Smooth muscle cell (in vitro differentiated cells): ENCODE results near the gene ARHGAP42. TPM values are rescaled to one million over a fixed set of nuclear protein-coding genes. Genes with fewer than 3 reads are reported as not detected.

Source experiments
- DNase-seq: peaks from one replicate; lab custom pipeline; 2025; ENCODE audit not compliant: unreplicated experiment; lab: John Stamatoyannopoulos, UW
- H2AFZ ChIP-seq: fragments of 200-600 bp; sonication (generic); 2 replicates; pipeline ENCODE4 v1.6.0; 2016; ENCODE audit warnings: antibody characterized with exemption, low read depth, mild to moderate bottlenecking
- H3F3A ChIP-seq: fragments of 200-600 bp; sonication (generic); 2 replicates; pipeline ENCODE4 v1.6.0; 2017; ENCODE audit warnings: antibody characterized with exemption, low read depth
- H3K27ac ChIP-seq: fragments of 200-600 bp; sonication (generic); 2 replicates; pipeline ENCODE4 v1.5.1; 2016; ENCODE audit warnings: low read depth, mild to moderate bottlenecking
- H3K27me3 ChIP-seq: fragments of 200-600 bp; sonication (generic); 2 replicates; pipeline ENCODE4 v1.6.1; 2016; ENCODE audit warnings: low read depth, mild to moderate bottlenecking
- H3K36me3 ChIP-seq: fragments of 200-600 bp; sonication (generic); 2 replicates; pipeline ENCODE4 v1.5.1; 2016; ENCODE audit warnings: low read depth
- H3K4me1 ChIP-seq: fragments of 200-600 bp; sonication (generic); 2 replicates; pipeline ENCODE4 v1.5.1; 2016; ENCODE audit warnings: low read depth
- H3K4me2 ChIP-seq: fragments of 200-600 bp; sonication (generic); 2 replicates; pipeline ENCODE4 v1.6.0; 2016; ENCODE audit warnings: mild to moderate bottlenecking
- H3K4me3 ChIP-seq: fragments of 200-600 bp; sonication (generic); 2 replicates; pipeline ENCODE4 v1.5.1; 2016; ENCODE audit warnings: mild to moderate bottlenecking
- H3K79me2 ChIP-seq: fragments of 200-600 bp; sonication (generic); 2 replicates; pipeline ENCODE4 v1.6.0; 2016; ENCODE audit warnings: low read depth, mild to moderate bottlenecking
- H3K9ac ChIP-seq: fragments of 200-600 bp; sonication (generic); 2 replicates; pipeline ENCODE4 v1.6.0; 2016; ENCODE audit warnings: low read depth
- H3K9me3 ChIP-seq: fragments of 200-600 bp; sonication (generic); replicated peaks from 2 replicates; pipeline ENCODE4 v1.5.1; 2016; ENCODE audit warnings: low read depth
- H4K20me1 ChIP-seq: fragments of 200-600 bp; sonication (generic); 2 replicates; pipeline ENCODE4 v1.6.0; 2016; ENCODE audit warnings: low read depth
- WGBS: methylation state at CpG from one replicate; pipeline ENCODE4 v1.1.7; 2016; ENCODE audit warnings: low lambda C conversion rate; 5-methylcytosine and 5-hydroxymethylcytosine counted together
- polyA plus RNA-seq: library from polyadenylated mRNA; unstranded; fragments of >200 nt; fragmentation: Nextera tagmentation; extraction: Ambion mirVana; gene quantifications from 2 replicates; pipeline ENCODE4 v1.2.1, GENCODE V29; 2016
- total RNA-seq: library from RNA; depleted of rRNA; stranded (reverse); fragments of >200 nt; gene quantifications from 2 replicates; pipeline ENCODE4 v1.2.3, GENCODE V29; 2014
- TF ChIP-seq, protein P1 (sequence below): fragments of 200-600 bp; sonication (generic); IDR thresholded peaks from 2 replicates; pipeline ENCODE4 v1.5.1; 2017; ENCODE audit warnings: borderline replicate concordance, mild to moderate bottlenecking, antibody characterized with exemption; ENCODE audit not compliant: insufficient read depth, poor library complexity, severe bottlenecking

ARHGAP42 gene
- total and polyA plus RNA-seq, 2 experiments from 2014 or later = 12.2 to 53.4 TPM

DNA sequence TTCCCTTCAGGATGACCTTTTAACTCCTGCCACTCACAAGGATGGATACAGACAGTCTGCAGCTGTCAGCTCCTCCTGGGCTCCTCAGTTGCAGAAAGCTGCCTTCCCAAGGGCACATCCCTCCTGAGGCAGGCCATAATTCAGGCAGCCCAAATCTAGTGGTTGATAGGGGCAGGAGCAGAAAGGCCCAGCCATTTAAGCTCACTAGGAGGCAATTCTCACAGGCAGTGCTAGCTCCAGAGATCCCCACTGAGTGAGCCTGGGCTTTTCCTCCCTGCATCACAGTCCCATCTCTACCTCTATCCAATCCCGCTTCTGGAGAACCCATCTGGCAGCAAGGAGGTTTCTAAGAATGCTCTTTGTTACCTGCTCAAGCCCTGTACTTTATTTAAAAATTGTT, 200.6 kb downstream of the ARHGAP42 start:
- TF ChIP-seq, protein P1, sequence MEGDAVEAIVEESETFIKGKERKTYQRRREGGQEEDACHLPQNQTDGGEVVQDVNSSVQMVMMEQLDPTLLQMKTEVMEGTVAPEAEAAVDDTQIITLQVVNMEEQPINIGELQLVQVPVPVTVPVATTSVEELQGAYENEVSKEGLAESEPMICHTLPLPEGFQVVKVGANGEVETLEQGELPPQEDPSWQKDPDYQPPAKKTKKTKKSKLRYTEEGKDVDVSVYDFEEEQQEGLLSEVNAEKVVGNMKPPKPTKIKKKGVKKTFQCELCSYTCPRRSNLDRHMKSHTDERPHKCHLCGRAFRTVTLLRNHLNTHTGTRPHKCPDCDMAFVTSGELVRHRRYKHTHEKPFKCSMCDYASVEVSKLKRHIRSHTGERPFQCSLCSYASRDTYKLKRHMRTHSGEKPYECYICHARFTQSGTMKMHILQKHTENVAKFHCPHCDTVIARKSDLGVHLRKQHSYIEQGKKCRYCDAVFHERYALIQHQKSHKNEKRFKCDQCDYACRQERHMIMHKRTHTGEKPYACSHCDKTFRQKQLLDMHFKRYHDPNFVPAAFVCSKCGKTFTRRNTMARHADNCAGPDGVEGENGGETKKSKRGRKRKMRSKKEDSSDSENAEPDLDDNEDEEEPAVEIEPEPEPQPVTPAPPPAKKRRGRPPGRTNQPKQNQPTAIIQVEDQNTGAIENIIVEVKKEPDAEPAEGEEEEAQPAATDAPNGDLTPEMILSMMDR = no peak
- no peak overlapping the region for H3K27ac ChIP-seq
- no peak overlapping the region for H3K9ac ChIP-seq
- DNase-seq = no peak
- H3K4me2 ChIP-seq = no peak overlapping the region
- no peaks in the 10 kb centered on the region for H3K36me3 ChIP-seq
- WGBS = 100% methylated on average over 1 of the region's 1 CpG
- no peak overlapping the region for H2AFZ ChIP-seq
- H3K9me3 ChIP-seq = no peaks in the 10 kb centered on the region
- H4K20me1 ChIP-seq = no peaks in the 10 kb centered on the region
- H3K79me2 ChIP-seq = peaks cover 23% of the 10 kb centered on the region
- peaks cover 16% of the 10 kb centered on the region for H3F3A ChIP-seq
- H3K4me3 ChIP-seq = no peak overlapping the region
- no peaks in the 10 kb centered on the region for H3K27me3 ChIP-seq
- peaks cover 7% of the 10 kb centered on the region for H3K4me1 ChIP-seq

DNA sequence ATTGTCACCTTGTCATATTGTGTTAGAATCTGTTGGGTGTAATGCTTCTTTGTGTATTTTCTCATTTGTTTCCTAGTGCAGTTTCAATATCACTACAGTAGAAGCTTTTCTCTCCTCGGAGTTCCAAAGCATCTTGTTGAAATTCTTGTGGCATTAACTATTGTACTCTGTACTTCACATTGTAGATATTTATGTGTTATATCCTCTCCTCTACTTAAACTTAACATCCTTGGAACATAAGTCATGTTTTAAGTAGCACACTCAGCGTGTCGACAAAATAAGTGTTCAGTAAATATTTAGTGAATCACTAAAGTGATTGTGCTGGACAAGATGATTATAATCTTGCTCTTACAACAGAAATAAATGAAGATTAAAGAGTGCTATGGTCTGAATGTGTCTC, 201.7 kb downstream of the ARHGAP42 start:
- Histone ChIP-seq H3K9me3 (no peaks in the 10 kb centered on the region), H3K4me2 (no peak overlapping the region), H3K4me1 (peaks cover 7% of the 10 kb centered on the region), H3K36me3 (no peaks in the 10 kb centered on the region), H3K4me3 (no peak overlapping the region), H3K27ac (peak overlapping the region; percentile 18), H3K9ac (no peak overlapping the region), H3F3A (peaks cover 20% of the 10 kb centered on the region), H4K20me1 (no peaks in the 10 kb centered on the region), H2AFZ (no peak overlapping the region), H3K27me3 (no peaks in the 10 kb centered on the region), H3K79me2 (peaks cover 27% of the 10 kb centered on the region)
- TF ChIP-seq, protein P1 = no peak
- DNase-seq = no peak
- WGBS = 67% methylated on average over 3 of the region's 3 CpGs

DNA sequence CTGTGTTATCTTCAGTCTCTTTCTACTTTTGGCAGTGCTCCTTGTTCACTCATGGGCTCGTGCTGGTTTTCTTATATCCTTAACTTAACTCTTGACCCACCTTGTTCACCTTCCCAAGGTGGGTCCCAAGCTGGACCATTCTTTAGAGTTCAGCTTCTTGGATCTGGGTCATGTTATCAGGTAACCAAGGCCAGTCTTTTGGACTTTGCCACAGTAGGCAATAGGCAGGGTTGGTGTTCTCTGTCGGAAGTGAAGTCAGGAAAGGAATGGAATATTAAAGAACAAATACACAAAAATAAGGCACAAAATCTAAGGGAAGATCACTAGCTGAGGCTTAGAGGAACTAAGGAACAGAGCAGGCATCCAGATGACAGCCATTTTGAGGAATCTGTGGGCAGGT, 202.7 kb downstream of the ARHGAP42 start:
- Histone ChIP-seq H3K4me1 (peaks cover 7% of the 10 kb centered on the region), H3K27ac (peak overlapping the region; percentile 69), H3K9ac (no peak overlapping the region), H3K27me3 (no peaks in the 10 kb centered on the region), H3F3A (peaks cover 20% of the 10 kb centered on the region), H4K20me1 (no peaks in the 10 kb centered on the region), H3K9me3 (no peaks in the 10 kb centered on the region), H3K4me3 (no peak overlapping the region), H3K4me2 (no peak overlapping the region), H3K36me3 (no peaks in the 10 kb centered on the region), H3K79me2 (peaks cover 18% of the 10 kb centered on the region), H2AFZ (no peak overlapping the region)
- TF ChIP-seq, protein P1 = no peak
- DNase-seq = no peak
- 88% methylated on average over 2 of the region's 2 CpGs for WGBS

DNA sequence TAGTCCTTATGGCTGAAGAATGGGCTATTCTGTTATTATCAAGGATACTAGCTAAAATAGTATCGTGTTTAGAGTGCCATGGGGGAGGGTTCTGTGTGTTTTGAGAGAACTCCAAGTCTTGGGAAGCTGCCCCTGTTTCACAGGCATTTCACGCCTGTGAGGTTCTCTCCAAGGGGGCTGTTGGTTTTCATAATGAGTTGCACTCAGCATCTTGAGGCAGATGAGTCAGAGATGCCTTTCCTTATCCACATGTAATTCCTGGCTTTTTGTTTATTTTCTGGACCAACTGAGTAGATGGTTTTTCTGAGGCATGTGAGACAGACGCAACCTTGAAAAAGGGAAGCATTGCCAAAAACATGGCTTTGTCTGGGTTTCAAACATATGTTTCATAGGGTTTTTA, 203.7 kb downstream of the ARHGAP42 start:
- TF ChIP-seq, protein P1 = no peak
- no peaks in the 10 kb centered on the region for H3K36me3 ChIP-seq
- H3F3A ChIP-seq = peaks cover 20% of the 10 kb centered on the region
- H3K79me2 ChIP-seq = peaks cover 12% of the 10 kb centered on the region
- no peak overlapping the region for H2AFZ ChIP-seq
- peak overlapping the region; percentile 77 for H3K4me2 ChIP-seq
- H4K20me1 ChIP-seq = no peaks in the 10 kb centered on the region
- H3K9ac ChIP-seq = no peak overlapping the region
- 12% methylated on average over 3 of the region's 3 CpGs for WGBS
- no peak overlapping the region for H3K4me3 ChIP-seq
- DNase-seq = no peak
- peaks cover 7% of the 10 kb centered on the region for H3K4me1 ChIP-seq
- peak overlapping the region; percentile 69 for H3K27ac ChIP-seq
- H3K9me3 ChIP-seq = no peaks in the 10 kb centered on the region
- H3K27me3 ChIP-seq = no peaks in the 10 kb centered on the region
